ENCODE results near the gene PPFIA2.

PPFIA2 gene

DNA sequence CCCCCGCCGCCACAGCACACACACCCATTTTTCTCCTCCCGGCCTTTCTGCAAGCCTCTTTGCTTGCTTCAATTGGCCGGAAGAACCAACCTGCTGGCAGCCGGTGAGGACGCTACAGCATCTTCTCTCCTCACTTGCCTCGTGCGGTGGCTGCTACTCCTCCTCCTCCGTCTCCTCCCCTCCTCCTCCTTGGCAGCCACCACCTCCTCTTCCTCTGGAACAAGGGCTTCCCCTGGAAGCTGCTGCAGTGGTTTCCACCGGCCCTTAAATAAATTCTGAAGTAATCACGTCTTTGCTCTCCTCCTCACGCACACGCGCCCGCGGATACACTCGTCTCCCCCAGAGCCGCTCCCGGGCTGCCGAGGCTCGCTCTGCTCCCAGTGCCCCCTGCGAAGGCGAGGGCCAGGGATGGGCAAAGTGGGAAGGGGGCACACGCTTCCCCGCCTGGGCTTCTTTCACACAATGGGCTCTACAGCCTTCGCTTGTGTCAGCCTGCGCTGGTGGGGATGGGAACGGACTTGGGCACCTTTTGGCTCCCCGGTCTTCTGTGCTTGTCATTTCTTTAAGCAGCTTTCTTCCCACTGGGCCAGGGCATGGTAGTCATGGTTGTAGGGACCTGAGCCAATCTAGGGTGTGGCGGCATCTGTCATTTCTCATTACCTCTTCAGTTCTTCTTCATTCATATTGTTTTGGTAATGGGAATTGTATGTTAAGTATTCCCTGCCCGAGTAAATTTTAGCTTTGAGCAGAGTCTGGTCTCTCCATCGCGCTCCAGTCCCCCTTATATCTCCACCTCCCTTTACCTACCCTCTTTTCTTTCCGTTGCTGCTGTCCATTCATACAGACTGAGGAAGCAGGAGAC lies at the start of gene PPFIA2:
Gene PPFIA2 (minus strand): TSS at position 161 of the 862 bp plus-strand sequence.
- DNase-seq = no peak

GRCh38 chr12:81800298-81801148 lies 41.4 kb upstream of the PPFIA2 start:
- DNase-seq = no peak

DNA sequence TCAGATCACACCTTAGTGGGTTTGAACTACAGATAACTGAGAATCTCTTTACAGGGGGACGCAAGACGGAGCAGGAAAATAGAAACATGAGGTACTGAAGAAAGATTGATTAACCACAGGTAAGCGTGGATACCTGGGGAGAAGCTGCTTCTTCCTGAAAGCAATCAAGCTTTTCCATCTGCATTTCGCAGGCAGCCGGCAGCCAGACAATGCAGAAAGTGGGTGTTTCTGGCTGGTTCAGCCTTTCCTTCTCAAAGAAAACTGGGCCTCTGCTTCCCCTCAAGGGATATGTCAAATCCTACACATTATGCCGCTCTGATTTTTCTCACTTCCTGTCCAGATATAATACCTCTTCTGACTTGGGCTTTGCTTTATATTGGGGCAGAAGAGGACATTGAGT lies 39.1 kb upstream of the PPFIA2 start:
- no peak for DNase-seq

GRCh38 chr12:81797100-81797499 lies 38.0 kb upstream of the PPFIA2 start:
- no peak for DNase-seq

- no peak for DNase-seq
Measured at GRCh38 chr12:81792666-81793065, 33.5 kb upstream of the PPFIA2 start.

DNA sequence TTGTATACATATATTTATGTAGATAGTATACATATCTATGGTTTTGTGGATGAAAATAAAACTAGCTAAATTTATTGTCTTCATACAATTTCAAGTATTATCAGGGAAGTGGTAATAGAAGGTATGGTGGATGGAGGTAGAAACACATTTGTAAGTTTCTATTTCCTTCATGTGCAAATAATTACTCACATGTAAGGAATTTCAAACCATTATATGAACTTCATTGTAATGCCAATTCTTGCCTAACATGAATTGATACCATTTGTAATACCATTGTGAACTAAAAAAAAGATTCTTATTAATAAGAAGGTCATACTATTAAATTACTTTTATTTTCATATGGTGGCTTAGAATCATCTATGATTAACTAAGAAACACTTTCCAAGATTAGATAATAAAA lies 20.1 kb upstream of the PPFIA2 start:
- DNase-seq = no peak

GRCh38 chr12:81778719-81779118 lies 19.6 kb upstream of the PPFIA2 start:
- no peak for DNase-seq

DNA sequence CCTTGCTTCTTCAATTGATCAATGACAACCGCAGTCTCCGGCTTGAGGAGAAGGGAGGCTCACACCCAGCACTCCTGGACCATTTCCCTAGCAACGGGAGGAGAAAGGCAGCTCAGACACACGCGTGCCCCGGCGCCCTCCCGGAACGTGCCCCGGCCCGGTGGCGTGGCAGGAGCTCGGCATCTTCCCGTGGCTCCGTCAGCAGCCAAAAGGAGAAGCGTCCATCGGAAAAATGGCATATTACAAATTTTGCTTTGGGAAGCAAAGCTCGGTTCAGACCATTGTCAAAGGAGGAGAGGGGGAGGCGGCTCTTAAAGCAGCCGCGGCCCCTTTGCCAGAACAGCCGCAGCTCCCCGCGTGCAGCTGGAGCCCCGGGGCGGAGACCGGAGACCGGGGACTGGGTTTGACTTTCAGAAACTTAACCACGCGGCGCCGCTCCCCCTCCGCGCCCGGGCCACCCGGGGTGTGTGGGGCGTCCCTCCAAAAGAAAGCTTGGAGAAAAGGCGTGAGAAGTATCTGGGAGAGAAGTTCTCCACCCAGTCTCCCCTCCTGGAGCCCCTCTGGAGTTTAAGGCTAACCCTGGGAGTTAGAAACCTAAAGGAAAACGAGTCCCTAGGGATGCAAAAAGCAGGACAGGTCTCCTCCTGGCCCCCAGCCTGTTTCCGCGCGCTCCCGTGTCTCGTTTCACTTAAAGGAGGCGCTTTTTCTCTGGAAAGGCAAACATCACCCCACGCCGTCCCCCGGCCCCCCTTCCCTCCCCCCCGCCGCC lies 545 bp downstream of the PPFIA2 start:
- DNase-seq = no peak

GRCh38 chr12:81757731-81758365 lies 1.3 kb downstream of the PPFIA2 start:
- no peak for DNase-seq

- no peak for DNase-seq
Measured at GRCh38 chr12:81729781-81730180, 29.4 kb downstream of the PPFIA2 start.

- no peak for DNase-seq
Measured at GRCh38 chr12:81727391-81727790, 31.8 kb downstream of the PPFIA2 start.

DNA sequence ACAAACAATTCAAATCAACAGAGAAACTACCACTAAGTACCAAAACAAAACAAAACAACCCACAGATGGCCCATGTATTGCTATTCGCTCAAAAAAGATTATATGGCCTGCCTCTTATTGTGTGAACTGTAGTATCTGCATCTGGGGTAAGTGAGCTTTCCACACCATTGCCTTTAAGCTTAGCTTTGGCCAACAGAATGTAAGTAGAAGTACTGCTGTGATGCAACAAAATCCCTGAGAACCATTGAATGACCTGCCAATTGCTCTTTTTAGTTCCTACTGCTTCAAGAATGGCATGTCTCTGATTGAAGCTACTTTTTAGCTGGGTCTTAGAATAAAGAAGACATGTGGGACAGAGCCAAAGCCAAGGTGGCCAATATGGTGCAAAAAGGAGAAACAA lies 32.5 kb downstream of the PPFIA2 start:
- no peak for DNase-seq

DNA sequence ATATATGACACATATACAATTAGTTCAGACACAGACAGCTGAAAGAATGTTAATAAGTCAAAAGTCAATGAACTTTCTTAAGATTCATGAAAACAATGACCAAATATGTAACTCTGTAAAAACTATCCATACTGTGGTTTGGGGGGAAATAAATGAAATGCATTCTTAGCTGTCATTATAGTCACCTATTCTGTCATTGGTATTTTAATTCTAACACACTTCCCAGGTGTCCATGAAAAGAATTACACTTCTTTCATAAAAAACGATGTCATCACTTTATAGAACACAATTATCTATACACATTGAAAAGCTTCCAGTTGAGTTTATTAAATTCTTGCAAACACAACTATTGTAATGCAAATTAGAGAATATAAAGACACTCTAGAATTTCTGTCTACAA lies 35.8 kb downstream of the PPFIA2 start:
- DNase-seq = no peak

DNA sequence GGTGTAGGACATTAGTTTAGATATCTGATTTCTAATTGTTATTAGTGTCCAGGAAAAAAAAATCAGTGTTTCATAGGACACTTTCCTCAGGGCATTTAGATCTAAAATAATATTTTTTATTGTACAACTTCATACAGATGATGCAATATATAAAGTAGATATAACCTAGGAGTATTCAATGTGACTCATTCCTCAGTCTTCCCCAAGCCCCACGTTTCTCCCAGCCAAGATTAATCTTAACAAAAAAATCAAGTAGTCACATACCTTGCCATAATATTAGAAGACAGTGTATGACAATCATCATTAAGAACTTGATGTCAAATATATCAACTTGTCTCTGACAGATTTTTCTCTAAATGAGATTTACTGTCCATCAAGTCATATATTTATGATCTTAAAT lies 37.1 kb downstream of the PPFIA2 start:
- DNase-seq = no peak

GRCh38 chr12:81718616-81719015 lies 40.5 kb downstream of the PPFIA2 start:
- no peak for DNase-seq

- DNase-seq = no peak
Measured at GRCh38 chr12:81712536-81712935, 46.6 kb downstream of the PPFIA2 start.

DNA sequence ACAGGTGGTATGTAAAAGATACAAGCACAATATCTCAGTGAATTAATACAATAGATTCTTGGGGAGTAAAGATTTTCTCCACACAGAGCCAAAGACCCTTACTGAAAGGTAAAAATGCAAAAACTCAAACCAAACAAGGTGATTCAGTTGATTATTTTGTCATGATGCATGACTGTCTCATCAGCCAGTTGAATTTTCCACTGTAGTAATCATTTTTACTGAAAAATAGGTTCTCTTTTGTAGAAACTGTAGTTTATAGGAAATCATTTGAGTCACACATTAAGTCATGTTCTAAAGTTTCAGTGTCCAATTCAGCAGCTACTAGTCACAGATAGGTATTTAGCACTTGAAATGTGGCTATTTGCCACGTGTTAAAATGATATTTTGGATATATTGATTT lies 53.6 kb downstream of the PPFIA2 start:
- no peak for DNase-seq

DNA sequence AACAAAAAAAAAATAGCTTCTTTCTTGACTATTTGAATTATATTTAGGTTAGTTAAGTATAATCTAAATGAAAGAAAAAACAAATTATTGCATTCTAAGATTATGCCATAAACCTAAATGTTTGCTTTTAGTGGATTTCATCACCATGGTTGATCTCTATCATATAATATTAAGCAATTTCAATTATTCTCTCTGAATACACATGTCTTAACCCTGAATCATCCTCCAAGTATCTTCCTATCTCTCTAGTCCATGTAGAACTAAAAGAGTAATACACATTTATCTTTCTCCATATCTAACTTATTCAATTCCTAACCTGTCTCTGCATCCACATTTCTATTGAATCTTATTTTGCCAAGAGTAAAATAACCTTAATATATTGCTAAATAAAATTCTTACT lies 59.6 kb downstream of the PPFIA2 start:
- no peak for DNase-seq

DNA sequence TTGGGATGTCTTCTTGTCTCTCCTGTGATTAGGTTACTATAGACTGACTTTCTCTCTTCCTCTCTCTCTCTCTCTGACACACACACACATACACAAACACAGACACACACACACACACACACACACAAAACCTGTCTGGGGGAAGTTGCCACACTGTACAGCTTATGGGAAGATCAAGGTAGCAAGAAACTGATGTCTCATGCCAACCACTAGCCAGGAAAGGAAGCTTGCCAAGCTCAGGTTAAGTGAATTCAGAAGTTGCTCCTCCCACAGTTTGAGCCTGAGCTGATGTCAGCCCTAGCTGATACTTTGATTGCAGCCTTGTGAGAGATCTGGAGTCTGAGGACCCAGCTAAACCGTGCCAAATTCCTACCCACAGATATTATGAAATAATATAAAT lies 67.1 kb downstream of the PPFIA2 start:
- DNase-seq = no peak

- DNase-seq = no peak
Measured at GRCh38 chr12:81683881-81684280, 75.3 kb downstream of the PPFIA2 start.

DNA sequence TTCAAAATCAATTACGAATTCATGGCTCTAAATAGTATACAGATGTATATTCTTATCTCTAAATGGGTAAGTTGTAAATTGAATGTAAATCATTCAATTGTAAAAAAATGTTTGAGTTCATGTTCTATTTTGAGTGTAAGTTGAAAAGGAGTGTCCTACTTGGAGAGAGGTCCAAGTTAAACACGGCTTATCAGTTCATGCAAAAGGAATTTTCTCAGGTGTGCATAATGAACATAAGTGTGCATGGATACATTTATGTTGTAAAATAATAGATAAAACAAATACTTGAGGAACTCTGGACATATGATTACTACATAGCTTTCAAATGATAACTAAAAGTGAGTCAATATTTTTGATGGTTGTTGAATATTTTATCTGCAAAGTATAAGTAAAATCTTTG lies 79.5 kb downstream of the PPFIA2 start:
- no peak for DNase-seq

DNA sequence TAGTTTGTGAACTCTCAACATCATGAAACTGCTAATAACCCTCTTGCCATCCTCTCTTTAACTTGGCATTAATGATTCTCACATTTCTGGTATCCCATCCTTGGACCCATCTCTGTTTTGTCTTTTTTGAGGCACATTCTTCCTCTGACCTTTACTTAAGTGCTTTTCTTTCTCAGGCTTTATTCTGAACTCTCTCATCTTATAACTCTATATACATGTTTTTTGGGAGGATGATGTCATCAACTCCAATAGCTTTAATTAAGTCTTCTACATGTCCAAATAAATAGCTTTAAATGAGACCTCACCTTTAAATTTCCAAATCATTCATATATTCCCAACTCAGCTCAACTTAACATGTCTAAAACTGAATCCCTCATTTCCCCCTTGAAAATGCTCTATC lies 88.4 kb downstream of the PPFIA2 start:
- no peak for DNase-seq

GRCh38 chr12:81668475-81668874 lies 90.7 kb downstream of the PPFIA2 start:
- DNase-seq = no peak

Data from GDM1 (cell line).